ENCODE results near the gene SMARCB1. TPM values are rescaled to one million over a fixed set of nuclear protein-coding genes. Genes with fewer than 3 reads are reported as not detected.
A peak's percentile ranks its signal among the peaks of the same experiment; 100 is the strongest.

Gene SMARCB1
- total RNA-seq, 2 donors from 2014 or later: 136 to 148 TPM

- TF ChIP-seq CTCF (conservative IDR thresholded peaks at IDR 0.05): no peak
- H3K9me3 ChIP-seq (ENCODE audit: control insufficient read depth, low read length): no peaks in the 10 kb centered on the region
- H3K4me1 Mint-ChIP-seq: peaks cover 7% of the 10 kb centered on the region
- no peak for DNase-seq
- H3K27me3 Mint-ChIP-seq (ENCODE audit: insufficient read depth): peaks cover 31% of the 10 kb centered on the region
- peaks cover 3% of the 10 kb centered on the region for H3K36me3 Mint-ChIP-seq (ENCODE audit: low read depth)
- H3K27me3 ChIP-seq (ENCODE audit: control insufficient read depth, insufficient read depth, low read length, poor library complexity, severe bottlenecking): no peaks in the 10 kb centered on the region
- peak overlapping the region; percentile 10 for H3K27ac Mint-ChIP-seq
- H3K9ac ChIP-seq (ENCODE audit: extremely low read depth, low read length, poor library complexity, severe bottlenecking): no peak overlapping the region
- H3K27ac ChIP-seq (ENCODE audit: low read depth, low read length): no peak overlapping the region
- no peak overlapping the region for H3K4me3 ChIP-seq (ENCODE audit: low read length)
- WGBS, 2 experiments (ENCODE audit: insufficient coverage in 1 of 2, insufficient read length in 1 of 2): 86 to 89% methylated on average over 4 to 5 of the region's 5 CpGs
- H3K4me3 Mint-ChIP-seq: no peak overlapping the region
- no peaks in the 10 kb centered on the region for H3K4me1 ChIP-seq (ENCODE audit: control insufficient read depth, insufficient read depth, low read length)
- H3K36me3 ChIP-seq (ENCODE audit: control insufficient read depth, insufficient read depth, low read length): peaks cover 3% of the 10 kb centered on the region
- no peaks in the 10 kb centered on the region for H3K9me3 Mint-ChIP-seq
These were observed 54.5 kb downstream of the SMARCB1 start for GRCh38 chr22:23841292-23841691.

- H3K27me3 ChIP-seq (ENCODE audit: control insufficient read depth, insufficient read depth, low read length, poor library complexity, severe bottlenecking): no peaks in the 10 kb centered on the region
- no peaks in the 10 kb centered on the region for H3K4me1 ChIP-seq (ENCODE audit: control insufficient read depth, insufficient read depth, low read length)
- TF ChIP-seq CTCF (conservative IDR thresholded peaks at IDR 0.05): no peak
- no peak overlapping the region for H3K27ac ChIP-seq (ENCODE audit: low read depth, low read length)
- no peaks in the 10 kb centered on the region for H3K9me3 Mint-ChIP-seq
- no peaks in the 10 kb centered on the region for H3K36me3 ChIP-seq (ENCODE audit: control insufficient read depth, insufficient read depth, low read length)
- no peaks in the 10 kb centered on the region for H3K9me3 ChIP-seq (ENCODE audit: control insufficient read depth, low read length)
- H3K4me3 Mint-ChIP-seq: no peak overlapping the region
- no peak overlapping the region for H3K4me3 ChIP-seq (ENCODE audit: low read length)
- no peak overlapping the region for H3K9ac ChIP-seq (ENCODE audit: extremely low read depth, low read length, poor library complexity, severe bottlenecking)
- WGBS, 2 experiments (ENCODE audit: insufficient coverage in 1 of 2, insufficient read length in 1 of 2): 68 to 84% methylated on average over 7 to 20 of the region's 20 CpGs
- H3K36me3 Mint-ChIP-seq (ENCODE audit: low read depth): no peaks in the 10 kb centered on the region
- H3K4me1 Mint-ChIP-seq: peaks cover 9% of the 10 kb centered on the region
- no peak for DNase-seq
- no peak overlapping the region for H3K27ac Mint-ChIP-seq
- peaks cover 31% of the 10 kb centered on the region for H3K27me3 Mint-ChIP-seq (ENCODE audit: insufficient read depth)
These were observed 55.1 kb downstream of the SMARCB1 start for GRCh38 chr22:23841736-23842445.

- H3K4me3 ChIP-seq (ENCODE audit: low read length): no peak overlapping the region
- H3K9me3 ChIP-seq (ENCODE audit: control insufficient read depth, low read length): no peaks in the 10 kb centered on the region
- TF ChIP-seq CTCF (conservative IDR thresholded peaks at IDR 0.05): no peak
- no peaks in the 10 kb centered on the region for H3K4me1 ChIP-seq (ENCODE audit: control insufficient read depth, insufficient read depth, low read length)
- no peak overlapping the region for H3K9ac ChIP-seq (ENCODE audit: extremely low read depth, low read length, poor library complexity, severe bottlenecking)
- H3K27ac ChIP-seq (ENCODE audit: low read depth, low read length): no peak overlapping the region
- no peak for DNase-seq
- no peak overlapping the region for H3K27ac Mint-ChIP-seq
- H3K27me3 Mint-ChIP-seq (ENCODE audit: insufficient read depth): peaks cover 31% of the 10 kb centered on the region
- H3K36me3 ChIP-seq (ENCODE audit: control insufficient read depth, insufficient read depth, low read length): no peaks in the 10 kb centered on the region
- no peaks in the 10 kb centered on the region for H3K27me3 ChIP-seq (ENCODE audit: control insufficient read depth, insufficient read depth, low read length, poor library complexity, severe bottlenecking)
- H3K4me1 Mint-ChIP-seq: peaks cover 9% of the 10 kb centered on the region
- H3K9me3 Mint-ChIP-seq: no peaks in the 10 kb centered on the region
- WGBS, 2 experiments (ENCODE audit: insufficient coverage in 1 of 2, insufficient read length in 1 of 2): 80 to 100% methylated on average over 2 to 4 of the region's 4 CpGs
- no peaks in the 10 kb centered on the region for H3K36me3 Mint-ChIP-seq (ENCODE audit: low read depth)
- H3K4me3 Mint-ChIP-seq: no peak overlapping the region
These were observed 55.8 kb downstream of the SMARCB1 start for GRCh38 chr22:23842599-23842998.

Data from endodermal cell (in vitro differentiated cells).